HL-60 (cell line): ENCODE measurements around the gene B4GAT1.

Source experiments
- DNase-seq, 2 experiments: peaks; one replicate each; pipeline ENCODE4 v3.0.0-alpha.2; 2010 to 2020; ENCODE audit warnings: low read depth in 1 of 2, low spot score in 1 of 2
- H3K27ac ChIP-seq: fragments of 250-450 bp; sonication (Bioruptor Pico); replicated peaks from 2 replicates; pipeline ENCODE4 v1.5.1; 2020; ENCODE audit warnings: mild to moderate bottlenecking, moderate library complexity
- H3K27me3 ChIP-seq: fragments of 250-450 bp; sonication (Bioruptor Pico); 2 replicates; pipeline ENCODE4 v1.5.1; 2021; ENCODE audit warnings: mild to moderate bottlenecking, moderate library complexity; ENCODE audit not compliant: insufficient read depth, poor library complexity, severe bottlenecking
- H3K4me3 ChIP-seq: replicated peaks from 2 replicates; pipeline ENCODE4 v1.5.1; 2011; ENCODE audit warnings: mild to moderate bottlenecking, control low read depth, low read length; ENCODE audit not compliant: insufficient read depth
- GABPA ChIP-seq: IDR thresholded peaks from 2 replicates; pipeline ENCODE4 v1.6.1; 2012; ENCODE audit warnings: low read depth
- POLR2AphosphoS5 ChIP-seq: IDR thresholded peaks from 2 replicates; pipeline ENCODE4 v1.6.1; 2012; ENCODE audit warnings: low read depth
- SPI1 ChIP-seq: IDR thresholded peaks from 2 replicates; pipeline ENCODE4 v1.6.1; 2012; ENCODE audit warnings: low read depth, mild to moderate bottlenecking, borderline replicate concordance
- TF ChIP-seq, protein P1 (sequence below): IDR thresholded peaks from 2 replicates; pipeline ENCODE4 v1.6.1; 2012; ENCODE audit warnings: low read depth; ENCODE audit not compliant: insufficient replicate concordance
- TF ChIP-seq, protein P2 (sequence below): IDR thresholded peaks from one replicate; pipeline ENCODE4 v1.5.1; 2011; ENCODE audit warnings: low read length, control low read depth, inconsistent platforms; ENCODE audit not compliant: insufficient read depth

B4GAT1 gene

DNA sequence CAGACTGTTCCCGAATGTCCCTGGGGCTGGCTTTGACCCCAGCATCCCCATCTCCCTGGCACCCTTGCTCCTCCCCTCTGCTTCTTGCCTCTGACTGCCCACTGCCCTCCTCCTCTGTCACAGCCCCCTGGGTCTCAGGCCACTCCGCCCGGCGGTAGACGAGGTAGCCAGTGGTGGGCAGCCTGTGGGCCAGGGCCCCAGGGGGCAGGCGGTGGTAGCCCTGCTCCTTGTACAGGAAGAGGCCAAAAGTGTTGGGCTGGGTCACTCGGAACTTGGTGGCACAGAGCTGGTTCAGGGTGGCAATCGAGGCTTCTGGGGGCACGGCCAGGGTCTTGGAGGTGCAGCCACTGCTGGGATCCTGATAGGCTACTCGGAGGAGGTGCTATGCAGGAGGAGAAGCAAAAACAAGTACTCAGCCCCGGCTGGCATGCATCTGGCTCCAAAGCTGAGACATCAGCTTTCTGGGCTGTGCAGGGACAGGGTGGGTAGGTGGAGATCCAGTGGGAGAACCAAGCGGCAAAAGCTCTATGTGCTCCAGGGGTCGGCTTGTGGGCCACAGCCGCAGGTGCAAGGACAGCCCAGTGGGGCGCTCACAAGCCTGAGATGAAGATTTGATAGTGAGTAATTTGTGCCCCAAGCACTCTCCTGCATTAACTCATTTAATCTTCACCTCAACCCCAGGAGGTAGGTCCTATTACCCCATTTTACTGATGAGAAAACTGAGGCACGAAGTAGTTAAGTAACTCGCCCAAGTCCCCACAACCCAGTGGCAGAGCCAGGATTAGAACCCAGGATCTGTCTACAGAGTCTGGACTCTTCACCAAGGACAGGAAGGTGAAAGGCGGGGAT lies 14.8 kb downstream of the B4GAT1 start:
- TF ChIP-seq GABPA (no peak), SPI1 (no peak), POLR2AphosphoS5 (no peak)
- TF ChIP-seq, protein P1, sequence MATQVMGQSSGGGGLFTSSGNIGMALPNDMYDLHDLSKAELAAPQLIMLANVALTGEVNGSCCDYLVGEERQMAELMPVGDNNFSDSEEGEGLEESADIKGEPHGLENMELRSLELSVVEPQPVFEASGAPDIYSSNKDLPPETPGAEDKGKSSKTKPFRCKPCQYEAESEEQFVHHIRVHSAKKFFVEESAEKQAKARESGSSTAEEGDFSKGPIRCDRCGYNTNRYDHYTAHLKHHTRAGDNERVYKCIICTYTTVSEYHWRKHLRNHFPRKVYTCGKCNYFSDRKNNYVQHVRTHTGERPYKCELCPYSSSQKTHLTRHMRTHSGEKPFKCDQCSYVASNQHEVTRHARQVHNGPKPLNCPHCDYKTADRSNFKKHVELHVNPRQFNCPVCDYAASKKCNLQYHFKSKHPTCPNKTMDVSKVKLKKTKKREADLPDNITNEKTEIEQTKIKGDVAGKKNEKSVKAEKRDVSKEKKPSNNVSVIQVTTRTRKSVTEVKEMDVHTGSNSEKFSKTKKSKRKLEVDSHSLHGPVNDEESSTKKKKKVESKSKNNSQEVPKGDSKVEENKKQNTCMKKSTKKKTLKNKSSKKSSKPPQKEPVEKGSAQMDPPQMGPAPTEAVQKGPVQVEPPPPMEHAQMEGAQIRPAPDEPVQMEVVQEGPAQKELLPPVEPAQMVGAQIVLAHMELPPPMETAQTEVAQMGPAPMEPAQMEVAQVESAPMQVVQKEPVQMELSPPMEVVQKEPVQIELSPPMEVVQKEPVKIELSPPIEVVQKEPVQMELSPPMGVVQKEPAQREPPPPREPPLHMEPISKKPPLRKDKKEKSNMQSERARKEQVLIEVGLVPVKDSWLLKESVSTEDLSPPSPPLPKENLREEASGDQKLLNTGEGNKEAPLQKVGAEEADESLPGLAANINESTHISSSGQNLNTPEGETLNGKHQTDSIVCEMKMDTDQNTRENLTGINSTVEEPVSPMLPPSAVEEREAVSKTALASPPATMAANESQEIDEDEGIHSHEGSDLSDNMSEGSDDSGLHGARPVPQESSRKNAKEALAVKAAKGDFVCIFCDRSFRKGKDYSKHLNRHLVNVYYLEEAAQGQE = no peak
- TF ChIP-seq, protein P2, sequence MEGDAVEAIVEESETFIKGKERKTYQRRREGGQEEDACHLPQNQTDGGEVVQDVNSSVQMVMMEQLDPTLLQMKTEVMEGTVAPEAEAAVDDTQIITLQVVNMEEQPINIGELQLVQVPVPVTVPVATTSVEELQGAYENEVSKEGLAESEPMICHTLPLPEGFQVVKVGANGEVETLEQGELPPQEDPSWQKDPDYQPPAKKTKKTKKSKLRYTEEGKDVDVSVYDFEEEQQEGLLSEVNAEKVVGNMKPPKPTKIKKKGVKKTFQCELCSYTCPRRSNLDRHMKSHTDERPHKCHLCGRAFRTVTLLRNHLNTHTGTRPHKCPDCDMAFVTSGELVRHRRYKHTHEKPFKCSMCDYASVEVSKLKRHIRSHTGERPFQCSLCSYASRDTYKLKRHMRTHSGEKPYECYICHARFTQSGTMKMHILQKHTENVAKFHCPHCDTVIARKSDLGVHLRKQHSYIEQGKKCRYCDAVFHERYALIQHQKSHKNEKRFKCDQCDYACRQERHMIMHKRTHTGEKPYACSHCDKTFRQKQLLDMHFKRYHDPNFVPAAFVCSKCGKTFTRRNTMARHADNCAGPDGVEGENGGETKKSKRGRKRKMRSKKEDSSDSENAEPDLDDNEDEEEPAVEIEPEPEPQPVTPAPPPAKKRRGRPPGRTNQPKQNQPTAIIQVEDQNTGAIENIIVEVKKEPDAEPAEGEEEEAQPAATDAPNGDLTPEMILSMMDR = no peak
- Histone ChIP-seq H3K27me3 (no peaks in the 10 kb centered on the region), H3K4me3 (no peak overlapping the region), H3K27ac (no peak overlapping the region)
- DNase-seq = no peak

DNA sequence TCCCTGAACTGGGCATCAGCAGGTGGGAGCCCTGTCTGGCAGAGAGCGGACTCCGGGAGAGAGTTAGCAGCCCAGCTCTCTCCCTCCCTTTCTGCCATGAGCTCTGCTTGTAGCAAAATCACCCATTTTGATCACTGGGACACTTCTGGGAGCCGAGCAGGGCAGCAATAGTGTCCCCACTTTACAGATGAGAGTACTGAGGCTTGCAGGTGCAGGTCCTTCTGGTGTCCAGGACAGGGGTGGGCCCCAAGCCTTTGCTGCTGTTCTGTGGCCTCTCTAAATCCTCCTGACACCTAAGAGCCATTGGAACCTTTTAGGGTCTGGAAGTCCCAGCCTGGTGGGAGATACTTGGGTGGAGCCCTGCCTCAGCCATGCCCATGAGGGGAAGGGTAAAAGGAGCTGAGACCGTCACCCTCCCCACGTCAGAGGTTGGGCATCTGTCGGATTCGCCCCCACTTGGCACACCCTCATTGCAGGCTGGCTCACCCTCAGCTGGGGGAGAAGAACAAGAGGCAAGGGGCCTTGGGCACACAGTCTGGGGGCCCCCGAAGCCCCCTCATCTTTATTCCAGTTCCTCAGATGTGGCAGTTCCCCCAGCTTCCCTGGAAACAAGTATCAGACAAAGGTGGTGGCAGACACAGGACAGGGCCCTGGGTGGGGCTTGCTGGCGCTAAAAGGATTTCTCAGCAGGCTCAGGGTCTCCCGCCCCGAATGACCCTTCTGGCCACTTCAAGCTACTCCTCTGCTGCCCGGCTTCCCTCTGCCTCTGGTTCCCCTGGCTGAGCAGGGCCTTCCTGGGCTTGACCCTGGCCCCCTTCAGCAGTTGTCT lies 15.7 kb downstream of the B4GAT1 start:
- Histone ChIP-seq H3K4me3 (no peak overlapping the region), H3K27ac (no peak overlapping the region), H3K27me3 (no peaks in the 10 kb centered on the region)
- DNase-seq = no peak
- TF ChIP-seq SPI1 = no peak
- no peak for TF ChIP-seq POLR2AphosphoS5
- TF ChIP-seq, protein P1 = no peak
- TF ChIP-seq, protein P2 = no peak
- no peak for TF ChIP-seq GABPA

DNA sequence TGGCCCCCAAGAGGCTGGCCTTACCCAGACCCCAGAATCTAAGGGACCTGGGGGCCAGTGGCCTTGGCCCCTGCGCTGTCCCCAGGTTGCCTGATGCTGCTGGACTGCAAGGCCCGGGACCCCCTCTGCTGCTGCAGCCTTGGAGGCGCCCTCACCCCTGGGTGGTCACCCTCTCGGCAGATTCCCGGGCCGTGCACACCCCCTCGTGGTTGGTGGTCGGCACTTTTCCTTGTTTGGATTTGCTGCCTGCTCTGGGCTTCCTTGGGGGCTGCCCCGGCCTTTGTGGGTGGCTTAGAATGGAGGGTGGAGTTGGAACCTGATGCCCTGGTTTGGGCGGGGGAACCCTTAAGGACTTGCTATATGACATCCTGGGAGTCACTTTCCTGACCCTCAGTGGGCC lies 16.5 kb downstream of the B4GAT1 start:
- no peak for TF ChIP-seq POLR2AphosphoS5
- TF ChIP-seq SPI1 = no peak
- TF ChIP-seq, protein P1 = no peak
- no peak for TF ChIP-seq GABPA
- TF ChIP-seq, protein P2 = no peak
- no peak overlapping the region for H3K27ac ChIP-seq
- DNase-seq = no peak
- H3K27me3 ChIP-seq = no peaks in the 10 kb centered on the region
- H3K4me3 ChIP-seq = no peak overlapping the region
